ENCODE data around the gene SLC2A1. TPM values are rescaled to one million over a fixed set of nuclear protein-coding genes. Genes with fewer than 3 reads are reported as not detected.

Gene SLC2A1
- total RNA-seq, 1 donor from 2014 or later: 511 TPM

DNA sequence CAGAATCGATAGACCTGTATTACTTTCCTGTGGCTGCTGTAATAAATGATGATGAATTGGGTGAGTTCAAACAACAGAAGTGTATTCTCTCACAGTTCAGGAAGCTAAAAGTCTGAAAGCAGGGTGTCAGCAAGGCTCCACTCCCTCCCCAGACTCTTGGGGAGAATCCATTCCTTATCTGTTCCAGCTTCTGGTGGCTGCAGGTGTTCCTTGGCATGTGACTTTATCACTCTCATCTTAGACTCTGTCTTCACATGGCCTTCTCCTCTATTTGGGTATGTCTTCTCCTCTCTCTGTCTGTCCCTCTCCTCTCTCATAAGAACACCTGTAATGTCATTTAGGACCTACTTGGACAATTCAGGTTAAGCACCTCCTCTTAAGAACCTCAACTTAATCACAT is 44.1 kb upstream of the SLC2A1 start:
- TF ChIP-seq, protein P1, sequence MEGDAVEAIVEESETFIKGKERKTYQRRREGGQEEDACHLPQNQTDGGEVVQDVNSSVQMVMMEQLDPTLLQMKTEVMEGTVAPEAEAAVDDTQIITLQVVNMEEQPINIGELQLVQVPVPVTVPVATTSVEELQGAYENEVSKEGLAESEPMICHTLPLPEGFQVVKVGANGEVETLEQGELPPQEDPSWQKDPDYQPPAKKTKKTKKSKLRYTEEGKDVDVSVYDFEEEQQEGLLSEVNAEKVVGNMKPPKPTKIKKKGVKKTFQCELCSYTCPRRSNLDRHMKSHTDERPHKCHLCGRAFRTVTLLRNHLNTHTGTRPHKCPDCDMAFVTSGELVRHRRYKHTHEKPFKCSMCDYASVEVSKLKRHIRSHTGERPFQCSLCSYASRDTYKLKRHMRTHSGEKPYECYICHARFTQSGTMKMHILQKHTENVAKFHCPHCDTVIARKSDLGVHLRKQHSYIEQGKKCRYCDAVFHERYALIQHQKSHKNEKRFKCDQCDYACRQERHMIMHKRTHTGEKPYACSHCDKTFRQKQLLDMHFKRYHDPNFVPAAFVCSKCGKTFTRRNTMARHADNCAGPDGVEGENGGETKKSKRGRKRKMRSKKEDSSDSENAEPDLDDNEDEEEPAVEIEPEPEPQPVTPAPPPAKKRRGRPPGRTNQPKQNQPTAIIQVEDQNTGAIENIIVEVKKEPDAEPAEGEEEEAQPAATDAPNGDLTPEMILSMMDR (IDR thresholded peaks at IDR 0.05; ENCODE audit: unreplicated experiment): no peak
- DNase-seq (ENCODE audit: low spot score): no peak
- Mint-ChIP-seq H3K4me1 (ENCODE audit: unreplicated experiment) (peaks cover 22% of the 10 kb centered on the region), H3K4me3 (ENCODE audit: unreplicated experiment) (no peak overlapping the region), H3K27ac (ENCODE audit: unreplicated experiment) (no peak overlapping the region), H3K36me3 (ENCODE audit: low read depth, unreplicated experiment) (no peaks in the 10 kb centered on the region), H3K9me3 (ENCODE audit: unreplicated experiment) (no peaks in the 10 kb centered on the region), H3K27me3 (ENCODE audit: unreplicated experiment) (peaks cover 1% of the 10 kb centered on the region)

- TF ChIP-seq, protein P1 (IDR thresholded peaks at IDR 0.05; ENCODE audit: unreplicated experiment): no peak
- Mint-ChIP-seq H3K9me3 (ENCODE audit: unreplicated experiment) (no peaks in the 10 kb centered on the region), H3K27me3 (ENCODE audit: unreplicated experiment) (peaks cover 1% of the 10 kb centered on the region), H3K27ac (ENCODE audit: unreplicated experiment) (no peak overlapping the region), H3K36me3 (ENCODE audit: low read depth, unreplicated experiment) (no peaks in the 10 kb centered on the region), H3K4me3 (ENCODE audit: unreplicated experiment) (no peak overlapping the region), H3K4me1 (ENCODE audit: unreplicated experiment) (peaks cover 20% of the 10 kb centered on the region)
- no peak for DNase-seq (ENCODE audit: low spot score)
Measured at GRCh38 chr1:43002116-43002515, 43.4 kb upstream of the SLC2A1 start.

- H3K27ac Mint-ChIP-seq (ENCODE audit: unreplicated experiment): no peak overlapping the region
- DNase-seq (ENCODE audit: low spot score): no peak
- H3K27me3 Mint-ChIP-seq (ENCODE audit: unreplicated experiment): peaks cover 2% of the 10 kb centered on the region
- no peaks in the 10 kb centered on the region for H3K36me3 Mint-ChIP-seq (ENCODE audit: low read depth, unreplicated experiment)
- TF ChIP-seq, protein P1 (IDR thresholded peaks at IDR 0.05; ENCODE audit: unreplicated experiment): no peak
- H3K4me1 Mint-ChIP-seq (ENCODE audit: unreplicated experiment): peaks cover 19% of the 10 kb centered on the region
- no peak overlapping the region for H3K4me3 Mint-ChIP-seq (ENCODE audit: unreplicated experiment)
- no peaks in the 10 kb centered on the region for H3K9me3 Mint-ChIP-seq (ENCODE audit: unreplicated experiment)
Measured at GRCh38 chr1:43001434-43001833, 42.8 kb upstream of the SLC2A1 start.

GRCh38 chr1:43000271-43000670 is 41.6 kb upstream of the SLC2A1 start:
- Mint-ChIP-seq H3K27ac (ENCODE audit: unreplicated experiment) (no peak overlapping the region), H3K4me3 (ENCODE audit: unreplicated experiment) (no peak overlapping the region), H3K27me3 (ENCODE audit: unreplicated experiment) (peaks cover 3% of the 10 kb centered on the region), H3K36me3 (ENCODE audit: low read depth, unreplicated experiment) (no peaks in the 10 kb centered on the region), H3K9me3 (ENCODE audit: unreplicated experiment) (no peaks in the 10 kb centered on the region), H3K4me1 (ENCODE audit: unreplicated experiment) (peaks cover 16% of the 10 kb centered on the region)
- TF ChIP-seq, protein P1 (IDR thresholded peaks at IDR 0.05; ENCODE audit: unreplicated experiment): no peak
- no peak for DNase-seq (ENCODE audit: low spot score)

DNA sequence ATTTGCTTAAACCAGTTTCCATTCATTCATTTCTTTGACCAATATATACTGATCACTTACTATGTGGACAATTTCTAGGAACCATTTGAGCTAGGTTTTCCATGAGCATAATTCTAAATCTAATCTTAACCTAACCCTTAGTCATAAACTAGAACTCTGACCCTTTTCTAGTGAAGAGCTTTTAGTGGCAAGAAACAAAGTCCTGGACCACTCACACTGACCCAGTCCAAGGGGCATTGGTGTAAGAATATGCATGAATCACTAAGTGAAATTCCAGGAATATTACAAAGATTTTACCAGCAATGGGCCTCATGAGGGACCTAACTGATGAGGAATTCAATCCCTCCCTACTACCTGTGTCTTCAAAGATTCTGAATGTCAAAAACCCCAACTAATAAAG is 40.6 kb upstream of the SLC2A1 start:
- H3K4me3 Mint-ChIP-seq (ENCODE audit: unreplicated experiment): no peak overlapping the region
- peaks cover 15% of the 10 kb centered on the region for H3K4me1 Mint-ChIP-seq (ENCODE audit: unreplicated experiment)
- no peaks in the 10 kb centered on the region for H3K9me3 Mint-ChIP-seq (ENCODE audit: unreplicated experiment)
- DNase-seq (ENCODE audit: low spot score): no peak
- H3K27ac Mint-ChIP-seq (ENCODE audit: unreplicated experiment): no peak overlapping the region
- peaks cover 3% of the 10 kb centered on the region for H3K27me3 Mint-ChIP-seq (ENCODE audit: unreplicated experiment)
- TF ChIP-seq, protein P1 (IDR thresholded peaks at IDR 0.05; ENCODE audit: unreplicated experiment): no peak
- H3K36me3 Mint-ChIP-seq (ENCODE audit: low read depth, unreplicated experiment): no peaks in the 10 kb centered on the region

Measured in endothelial cell (in vitro differentiated cells).